Activated CD4-positive, alpha-beta T cell treated with anti-CD3 and anti-CD28 coated beads, Interleukin-2, amount 10 ng/mL, durations not matched to agents 7 days and 5 days (primary cell): ENCODE results near the gene TRAM2. TPM values are rescaled to one million over a fixed set of nuclear protein-coding genes. Genes with fewer than 3 reads are reported as not detected.

ENCODE experiments used
- total RNA-seq, 2 experiments: library from RNA; stranded (reverse); gene quantifications; one replicate each; pipeline ENCODE4 v1.2.3, GENCODE V29; 2021

The TRAM2 gene
- total RNA-seq, 2 experiments from 2014 or later, result 9.0 to 9.4 TPM

Other genes starting within 250 kb of the TRAM2 start
- 10 to 100 TPM; 21.2 to 22.8 TPM for gene PAQR8, start 214.9 kb downstream of the TRAM2 start, total RNA-seq
- 1 to 10 TPM; 2.3 to 3.6 TPM for gene EFHC1, start 156.7 kb downstream of the TRAM2 start, total RNA-seq
- gene TMEM14A, start 94.1 kb upstream of the TRAM2 start, total RNA-seq, result 10 to 100 TPM; 22.5 to 25.3 TPM
- not detected for gene GSTA2, start 186.4 kb upstream of the TRAM2 start, total RNA-seq
- not detected for gene GSTA1, start 226.8 kb upstream of the TRAM2 start, total RNA-seq